Kidney (tissue), 14 donors: ENCODE results near the gene SULT1C2. TPM values are rescaled to one million over a fixed set of nuclear protein-coding genes. Genes with fewer than 3 reads are reported as not detected.

Experiments
- DNase-seq, 5 donors: peaks; one replicate each; pipeline ENCODE4 v3.0.0-alpha.2; 2013 to 2020
- FAIRE-seq: peaks from 2 replicates; lab custom pipeline; 2012; peaks lifted over from hg19 to GRCh38; lab: Jason Lieb, UNC
- H3K27ac ChIP-seq, 2 donors: one replicate each; pipeline ENCODE4 v1.7.0; 2013; ENCODE audit warnings: low read depth in 2 of 2, low read length in 2 of 2, inconsistent platforms in 1 of 2
- H3K27me3 ChIP-seq: one replicate; pipeline ENCODE4 v1.7.1; 2013; ENCODE audit warnings: low read length, inconsistent platforms; ENCODE audit not compliant: control insufficient read depth, insufficient read depth
- H3K36me3 ChIP-seq, 3 donors: one replicate each; pipeline versions ENCODE4 v1.7.0 to v1.7.1; 2013; ENCODE audit warnings: low read length in 3 of 3, control low read depth in 1 of 3, inconsistent platforms in 1 of 3; ENCODE audit not compliant: insufficient read depth in 3 of 3, control insufficient read depth in 2 of 3
- H3K4me1 ChIP-seq, 3 donors: one replicate each; pipeline versions ENCODE4 v1.7.0 to v1.7.1; 2013; ENCODE audit warnings: low read length in 3 of 3, inconsistent platforms in 1 of 3, low read depth in 1 of 3; ENCODE audit not compliant: control insufficient read depth in 2 of 3, insufficient read depth in 2 of 3
- H3K4me3 ChIP-seq, 3 donors: one replicate each; pipeline versions ENCODE4 v1.7.0 to v1.8.1; 2013; ENCODE audit warnings: low read length in 3 of 3, control low read depth in 1 of 3, inconsistent platforms in 1 of 3
- H3K9ac ChIP-seq, 3 donors: one replicate each; pipeline versions ENCODE4 v1.7.0 to v1.7.1; 2013; ENCODE audit warnings: low read length in 3 of 3, control low read depth in 1 of 3, inconsistent platforms in 1 of 3
- H3K9me3 ChIP-seq, 3 donors: one replicate each; pipeline versions ENCODE4 v1.7.0 to v1.7.1; 2013; ENCODE audit warnings: low read length in 3 of 3, control low read depth in 1 of 3, inconsistent platforms in 1 of 3; ENCODE audit not compliant: control insufficient read depth in 2 of 3, insufficient read depth in 1 of 3
- intact Hi-C: fragments of 100-400 bp; cut with DNase I; formaldehyde crosslinking; loops from one replicate; pipeline ENCODE4 v1.11.1; 2022
- polyA plus RNA-seq: library from polyadenylated mRNA; stranded (reverse); fragments of 350-450 nt; fragmentation: Illumina TruSeq; extraction: RNeasy Lipid Tissue Mini Kit (QIAGEN cat#74804); gene quantifications from one replicate; pipeline ENCODE4 v1.2.3, GENCODE V29; 2014; ENCODE audit warnings: low read depth, low replicate concordance; ENCODE audit not compliant: insufficient read depth
- total RNA-seq: library from RNA; stranded (reverse); fragmentation: NEBNext Ultra II Directional; extraction: Animal tissue kit (Norgen Biotek cat#: 25700); gene quantifications from one replicate; pipeline ENCODE4 v1.2.1, GENCODE V29; 2021
- TF ChIP-seq, protein P1 (sequence below): IDR thresholded peaks from 3 replicates; pipeline ENCODE4 v1.5.1; 2012; ENCODE audit warnings: mild to moderate bottlenecking, moderate library complexity, borderline replicate concordance; ENCODE audit not compliant: insufficient read depth; ENCODE audit errors: extremely low read depth
- donor health status: control.
- donor health status: control.
- donor health status: control.
- donor health status: control.
- donor health status: control.
- donor health status: DM: yes; HTN: yes; CAD: no.
- donor health status: Normal renal cell carcinoma (clear cell type).

SULT1C2 gene
- total and polyA plus RNA-seq, 2 donors from 2014 or later: 67.4 to 117 TPM

- no peak overlapping the region for H3K4me3 ChIP-seq
- peak overlapping the region in 1 of 3 donors; percentile 21 for H3K9ac ChIP-seq
- H3K9me3 ChIP-seq: no peaks in the 10 kb centered on the region
- TF ChIP-seq, protein P1, sequence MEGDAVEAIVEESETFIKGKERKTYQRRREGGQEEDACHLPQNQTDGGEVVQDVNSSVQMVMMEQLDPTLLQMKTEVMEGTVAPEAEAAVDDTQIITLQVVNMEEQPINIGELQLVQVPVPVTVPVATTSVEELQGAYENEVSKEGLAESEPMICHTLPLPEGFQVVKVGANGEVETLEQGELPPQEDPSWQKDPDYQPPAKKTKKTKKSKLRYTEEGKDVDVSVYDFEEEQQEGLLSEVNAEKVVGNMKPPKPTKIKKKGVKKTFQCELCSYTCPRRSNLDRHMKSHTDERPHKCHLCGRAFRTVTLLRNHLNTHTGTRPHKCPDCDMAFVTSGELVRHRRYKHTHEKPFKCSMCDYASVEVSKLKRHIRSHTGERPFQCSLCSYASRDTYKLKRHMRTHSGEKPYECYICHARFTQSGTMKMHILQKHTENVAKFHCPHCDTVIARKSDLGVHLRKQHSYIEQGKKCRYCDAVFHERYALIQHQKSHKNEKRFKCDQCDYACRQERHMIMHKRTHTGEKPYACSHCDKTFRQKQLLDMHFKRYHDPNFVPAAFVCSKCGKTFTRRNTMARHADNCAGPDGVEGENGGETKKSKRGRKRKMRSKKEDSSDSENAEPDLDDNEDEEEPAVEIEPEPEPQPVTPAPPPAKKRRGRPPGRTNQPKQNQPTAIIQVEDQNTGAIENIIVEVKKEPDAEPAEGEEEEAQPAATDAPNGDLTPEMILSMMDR: no peak
- peak in 4 of 5 donors; percentile 74 to 86 (median 80) for DNase-seq
- H3K27me3 ChIP-seq: no peaks in the 10 kb centered on the region
- H3K4me1 ChIP-seq: peaks cover 11 to 21% (median 16%) of the 10 kb centered on the region in 3 donors
- no peak for FAIRE-seq
- intact Hi-C loops: no loop called here
- peak overlapping the region; percentile 68 to 82 for H3K27ac ChIP-seq
- H3K36me3 ChIP-seq: no peaks in the 10 kb centered on the region
Observed at GRCh38 chr2:108316461-108317258, 28.0 kb downstream of the SULT1C2 start.

GRCh38 chr2:108320326-108320922 is 31.7 kb downstream of the SULT1C2 start:
- Histone ChIP-seq H3K27ac (no peak overlapping the region), H3K9me3 (no peaks in the 10 kb centered on the region), H3K36me3 (no peaks in the 10 kb centered on the region), H3K9ac (no peak overlapping the region), H3K27me3 (no peaks in the 10 kb centered on the region), H3K4me1 (peaks cover 8 to 11% (median 11%) of the 10 kb centered on the region in 3 donors), H3K4me3 (no peak overlapping the region)
- intact Hi-C loops: no loop called here
- DNase-seq (peak in 3 of 5 donors; percentile 12 to 36 (median 19)), FAIRE-seq (no peak)
- TF ChIP-seq, protein P1: no peak

DNA sequence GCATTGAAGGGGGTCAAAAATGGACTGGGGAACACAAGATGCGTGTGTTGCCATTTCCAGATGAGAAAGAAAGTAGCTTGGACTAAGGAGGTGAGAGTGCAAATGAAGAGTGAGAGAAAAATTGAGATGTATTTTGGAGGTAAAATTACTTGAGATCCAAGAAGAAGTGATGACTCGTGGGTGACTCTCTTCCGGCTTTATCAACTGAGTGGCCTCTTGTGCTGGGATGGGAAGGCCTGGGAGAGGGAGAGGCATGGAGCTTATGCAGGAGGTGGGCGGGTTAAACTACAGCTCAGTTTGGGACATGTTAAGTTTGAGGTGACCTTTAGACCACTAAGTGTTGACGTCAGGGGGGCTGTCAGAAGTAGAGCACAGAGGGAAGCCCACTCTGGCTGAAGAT is 34.9 kb downstream of the SULT1C2 start:
- intact Hi-C loops: no loop called here
- no peak overlapping the region for H3K4me3 ChIP-seq
- no peaks in the 10 kb centered on the region for H3K9me3 ChIP-seq
- no peaks in the 10 kb centered on the region for H3K36me3 ChIP-seq
- no peak overlapping the region for H3K27ac ChIP-seq
- TF ChIP-seq, protein P1: no peak
- DNase-seq (no peak), FAIRE-seq (no peak)
- no peaks in the 10 kb centered on the region for H3K4me1 ChIP-seq
- no peaks in the 10 kb centered on the region for H3K27me3 ChIP-seq
- H3K9ac ChIP-seq: no peak overlapping the region
